Omental fat pad (tissue), 4 donors: ENCODE results near the gene DCLK1. TPM values are rescaled to one million over a fixed set of nuclear protein-coding genes. Genes with fewer than 3 reads are reported as not detected.

Experiments used
- ATAC-seq: fragments of 150-250 bp; one replicate; pipeline ENCODE4 v1.9.1; 2016; ENCODE audit warnings: mild to moderate bottlenecking, moderate library complexity; ENCODE audit not compliant: low FRiP score
- DNase-seq: peaks from one replicate; pipeline ENCODE4 v3.0.0-alpha.2; 2019; ENCODE audit warnings: low spot score
- CTCF ChIP-seq, 3 donors: fragments of 450-650 bp; IDR thresholded peaks; one replicate each; pipeline ENCODE4 v1.5.1; 2016 to 2017; ENCODE audit warnings: antibody characterized with exemption in 3 of 3, mild to moderate bottlenecking in 3 of 3, moderate library complexity in 2 of 3
- total RNA-seq, 4 donors: library from RNA; depleted of rRNA; stranded (reverse); fragments of >200 nt; gene quantifications; one replicate each; pipeline ENCODE4 v1.1.0, GENCODE V29; 2016

DCLK1 gene
- total RNA-seq, 4 donors from 2014 or later = 13.9 to 206 (median 30.5) TPM

GRCh38 chr13:35888981-35889380, 242.2 kb downstream of the DCLK1 start:
- TF ChIP-seq CTCF (IDR thresholded peaks at IDR 0.05) = no peak
- no peak for DNase-seq
- ATAC-seq = no peak

GRCh38 chr13:35888457-35888883, 242.7 kb downstream of the DCLK1 start:
- ATAC-seq (no peak), DNase-seq (no peak)
- no peak for TF ChIP-seq CTCF (IDR thresholded peaks at IDR 0.05)

GRCh38 chr13:35887115-35887666, 244.0 kb downstream of the DCLK1 start:
- DNase-seq (no peak), ATAC-seq (no peak)
- no peak for TF ChIP-seq CTCF (IDR thresholded peaks at IDR 0.05)

- ATAC-seq (no peak), DNase-seq (no peak)
- no peak for TF ChIP-seq CTCF (IDR thresholded peaks at IDR 0.05)
Observed at GRCh38 chr13:35886332-35887114, 244.7 kb downstream of the DCLK1 start.

GRCh38 chr13:35884211-35884760, 246.9 kb downstream of the DCLK1 start:
- no peak for ATAC-seq
- no peak for DNase-seq
- no peak for TF ChIP-seq CTCF (IDR thresholded peaks at IDR 0.05)

- TF ChIP-seq CTCF (IDR thresholded peaks at IDR 0.05) = no peak
- ATAC-seq (no peak), DNase-seq (no peak)
Observed at GRCh38 chr13:35882722-35883497, 248.3 kb downstream of the DCLK1 start.
